ENCODE data around the gene PAK5.

The PAK5 gene

DNA sequence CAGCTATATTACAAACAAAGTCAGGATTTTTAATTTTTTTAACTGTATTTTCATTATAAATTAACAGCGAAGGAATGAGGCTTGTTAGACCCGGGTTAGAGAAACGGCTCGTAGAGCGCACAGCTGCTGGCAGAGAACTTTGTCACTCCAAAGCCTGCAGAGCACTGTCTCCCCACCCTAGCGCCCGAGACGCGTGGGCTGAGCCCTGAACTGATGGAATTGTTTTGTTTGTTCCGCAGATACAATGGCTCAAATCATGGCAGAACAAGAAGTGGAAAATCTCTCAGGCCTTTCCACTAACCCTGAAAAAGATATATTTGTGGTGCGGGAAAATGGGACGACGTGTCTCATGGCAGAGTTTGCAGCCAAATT is 323.7 kb downstream of the PAK5 start:
- no peak for DNase-seq (ENCODE audit: extremely low spot score)
- TF ChIP-seq, protein P1, sequence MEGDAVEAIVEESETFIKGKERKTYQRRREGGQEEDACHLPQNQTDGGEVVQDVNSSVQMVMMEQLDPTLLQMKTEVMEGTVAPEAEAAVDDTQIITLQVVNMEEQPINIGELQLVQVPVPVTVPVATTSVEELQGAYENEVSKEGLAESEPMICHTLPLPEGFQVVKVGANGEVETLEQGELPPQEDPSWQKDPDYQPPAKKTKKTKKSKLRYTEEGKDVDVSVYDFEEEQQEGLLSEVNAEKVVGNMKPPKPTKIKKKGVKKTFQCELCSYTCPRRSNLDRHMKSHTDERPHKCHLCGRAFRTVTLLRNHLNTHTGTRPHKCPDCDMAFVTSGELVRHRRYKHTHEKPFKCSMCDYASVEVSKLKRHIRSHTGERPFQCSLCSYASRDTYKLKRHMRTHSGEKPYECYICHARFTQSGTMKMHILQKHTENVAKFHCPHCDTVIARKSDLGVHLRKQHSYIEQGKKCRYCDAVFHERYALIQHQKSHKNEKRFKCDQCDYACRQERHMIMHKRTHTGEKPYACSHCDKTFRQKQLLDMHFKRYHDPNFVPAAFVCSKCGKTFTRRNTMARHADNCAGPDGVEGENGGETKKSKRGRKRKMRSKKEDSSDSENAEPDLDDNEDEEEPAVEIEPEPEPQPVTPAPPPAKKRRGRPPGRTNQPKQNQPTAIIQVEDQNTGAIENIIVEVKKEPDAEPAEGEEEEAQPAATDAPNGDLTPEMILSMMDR (IDR thresholded peaks at IDR 0.05; ENCODE audit: control extremely low read depth, extremely low read depth, low read depth, missing control alignments), result no peak
- ChIA-PET POLR2A (no interaction called here), CTCF (no interaction called here)

DNA sequence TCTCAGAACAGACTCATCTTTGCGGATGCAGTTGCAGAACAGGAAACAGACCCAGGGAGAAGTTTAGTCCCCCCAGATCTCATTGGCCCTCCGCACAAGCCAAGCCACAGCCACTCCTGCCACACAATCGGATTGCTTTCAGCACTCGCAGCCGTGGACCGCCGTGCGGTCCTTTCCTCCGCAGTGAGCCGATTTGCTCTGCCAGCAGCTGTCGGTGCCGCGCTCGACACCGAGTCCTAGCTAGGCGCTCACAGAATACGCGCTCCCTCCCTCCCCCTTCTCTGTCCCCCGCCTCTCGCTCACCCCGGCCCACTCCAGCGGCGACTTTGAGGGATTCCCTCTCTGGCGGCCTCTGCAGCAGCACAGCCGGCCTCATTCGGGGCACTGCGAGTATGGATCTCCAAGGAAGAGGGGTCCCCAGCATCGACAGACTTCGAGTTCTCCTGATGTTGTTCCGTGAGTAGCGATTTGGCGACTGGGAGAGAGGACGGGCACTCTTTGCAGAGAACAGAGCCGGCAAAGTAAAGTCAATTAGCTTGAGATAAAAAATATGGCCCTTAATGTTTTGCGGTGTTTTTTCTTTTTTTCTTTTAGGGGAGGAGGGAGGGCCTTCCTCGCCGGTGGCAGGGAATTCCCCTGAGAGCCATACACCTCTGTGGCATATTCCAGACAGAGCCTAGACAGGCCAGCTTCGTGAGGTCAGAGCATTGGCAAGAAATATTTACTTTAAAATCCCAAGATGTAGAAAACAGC is 324.2 kb downstream of the PAK5 start, which contains the start of gene LAMP5:
LAMP5 (plus strand) TSS at position 130 of the 753 bp plus-strand sequence; CDS start at position 393, 263 bp downstream.
- CTCF ChIA-PET, result no interaction called here
- TF ChIP-seq, protein P1 (IDR thresholded peaks at IDR 0.05; ENCODE audit: control extremely low read depth, extremely low read depth, low read depth, missing control alignments), result no peak
- DNase-seq (ENCODE audit: extremely low spot score), result no peak
- POLR2A ChIA-PET, result no interaction called here

GRCh38 chr20:9514072-9514460 is 324.8 kb downstream of the PAK5 start:
- TF ChIP-seq, protein P1 (IDR thresholded peaks at IDR 0.05; ENCODE audit: control extremely low read depth, extremely low read depth, low read depth, missing control alignments), result no peak
- POLR2A ChIA-PET, result no interaction called here
- DNase-seq (ENCODE audit: extremely low spot score), result no peak
- CTCF ChIA-PET, result no interaction called here

DNA sequence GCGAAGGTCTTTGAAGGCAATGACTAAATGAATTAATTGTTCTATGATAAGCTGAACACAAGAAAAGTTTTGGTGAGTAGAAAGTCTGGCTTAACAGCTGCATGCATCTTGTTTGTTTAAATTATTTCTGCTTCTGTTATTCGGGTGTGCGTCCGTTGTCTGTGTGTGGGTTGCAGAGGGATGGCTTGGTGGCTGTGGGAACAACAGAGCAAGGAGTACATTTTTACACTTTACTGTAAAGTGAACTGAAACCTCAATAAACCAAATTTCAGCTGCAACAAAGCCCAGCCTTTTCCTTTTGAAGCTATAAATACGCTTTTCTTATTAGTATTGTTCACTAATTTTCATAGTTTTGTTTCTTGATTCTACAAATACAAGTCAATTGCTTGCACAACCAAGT is 328.0 kb downstream of the PAK5 start:
- ChIA-PET CTCF (no interaction called here), POLR2A (no interaction called here)
- TF ChIP-seq, protein P1 (IDR thresholded peaks at IDR 0.05; ENCODE audit: control extremely low read depth, extremely low read depth, low read depth, missing control alignments), result no peak
- DNase-seq (ENCODE audit: extremely low spot score), result no peak

- DNase-seq (ENCODE audit: extremely low spot score), result no peak
- TF ChIP-seq, protein P1 (IDR thresholded peaks at IDR 0.05; ENCODE audit: control extremely low read depth, extremely low read depth, low read depth, missing control alignments), result no peak
- ChIA-PET POLR2A (no interaction called here), CTCF (no interaction called here)
Observed at GRCh38 chr20:9509246-9509645, 329.6 kb downstream of the PAK5 start.

DNA sequence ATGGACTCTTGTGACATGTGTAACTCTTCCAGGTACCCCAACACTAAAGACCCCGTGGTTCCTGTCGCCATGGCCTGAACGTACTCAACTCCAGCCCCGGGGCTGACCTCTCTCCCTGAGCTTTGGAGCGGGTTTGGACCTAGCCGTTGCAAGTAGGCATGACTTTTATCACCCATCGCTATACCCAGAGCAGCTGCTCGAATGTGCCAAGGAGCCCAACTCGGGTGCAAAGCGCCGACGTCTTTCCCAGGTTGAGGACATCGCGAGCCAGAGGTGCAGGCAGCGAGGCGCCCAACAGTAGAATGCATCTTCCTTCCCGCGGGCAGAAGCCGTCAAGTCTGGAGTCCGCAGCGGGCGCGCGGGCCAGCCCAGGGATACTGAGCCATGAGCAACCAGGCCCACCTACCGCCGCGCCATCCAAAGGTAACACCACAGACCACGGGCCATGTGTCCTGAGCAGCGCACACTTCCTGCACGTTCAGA is 330.1 kb downstream of the PAK5 start:
- TF ChIP-seq, protein P1 (IDR thresholded peaks at IDR 0.05; ENCODE audit: control extremely low read depth, extremely low read depth, low read depth, missing control alignments), result no peak
- DNase-seq (ENCODE audit: extremely low spot score), result no peak
- ChIA-PET CTCF (no interaction called here), POLR2A (no interaction called here)

Measured in GM10248 (cell line).